Activated CD8-positive, alpha-beta memory T cell treated with anti-CD3 and anti-CD28 coated beads for 1 hour (primary cell): ENCODE results near the gene ZRSR2.
"Not testable (repeated sequence)": the region's sequence is repeated elsewhere in the genome, so short reads cannot be mapped to it uniquely, and the experiment has no call there.

ENCODE experiments used
- DNase-seq, 2 donors: peaks; one replicate each; pipeline ENCODE4 v3.0.0-alpha.2; 2020; ENCODE audit warnings: low read depth in 1 of 2; ENCODE audit errors: extremely low read depth in 1 of 2

The ZRSR2 gene, protein sequence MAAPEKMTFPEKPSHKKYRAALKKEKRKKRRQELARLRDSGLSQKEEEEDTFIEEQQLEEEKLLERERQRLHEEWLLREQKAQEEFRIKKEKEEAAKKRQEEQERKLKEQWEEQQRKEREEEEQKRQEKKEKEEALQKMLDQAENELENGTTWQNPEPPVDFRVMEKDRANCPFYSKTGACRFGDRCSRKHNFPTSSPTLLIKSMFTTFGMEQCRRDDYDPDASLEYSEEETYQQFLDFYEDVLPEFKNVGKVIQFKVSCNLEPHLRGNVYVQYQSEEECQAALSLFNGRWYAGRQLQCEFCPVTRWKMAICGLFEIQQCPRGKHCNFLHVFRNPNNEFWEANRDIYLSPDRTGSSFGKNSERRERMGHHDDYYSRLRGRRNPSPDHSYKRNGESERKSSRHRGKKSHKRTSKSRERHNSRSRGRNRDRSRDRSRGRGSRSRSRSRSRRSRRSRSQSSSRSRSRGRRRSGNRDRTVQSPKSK

GRCh38 chrX:15789979-15790768, at the start of gene ZRSR2:
TSS of gene ZRSR2 (plus strand) at chrX:15790484. CDS start at chrX:15790496, 12 bp downstream.
- DNase-seq, result peak; percentile 71 to 78

DNA sequence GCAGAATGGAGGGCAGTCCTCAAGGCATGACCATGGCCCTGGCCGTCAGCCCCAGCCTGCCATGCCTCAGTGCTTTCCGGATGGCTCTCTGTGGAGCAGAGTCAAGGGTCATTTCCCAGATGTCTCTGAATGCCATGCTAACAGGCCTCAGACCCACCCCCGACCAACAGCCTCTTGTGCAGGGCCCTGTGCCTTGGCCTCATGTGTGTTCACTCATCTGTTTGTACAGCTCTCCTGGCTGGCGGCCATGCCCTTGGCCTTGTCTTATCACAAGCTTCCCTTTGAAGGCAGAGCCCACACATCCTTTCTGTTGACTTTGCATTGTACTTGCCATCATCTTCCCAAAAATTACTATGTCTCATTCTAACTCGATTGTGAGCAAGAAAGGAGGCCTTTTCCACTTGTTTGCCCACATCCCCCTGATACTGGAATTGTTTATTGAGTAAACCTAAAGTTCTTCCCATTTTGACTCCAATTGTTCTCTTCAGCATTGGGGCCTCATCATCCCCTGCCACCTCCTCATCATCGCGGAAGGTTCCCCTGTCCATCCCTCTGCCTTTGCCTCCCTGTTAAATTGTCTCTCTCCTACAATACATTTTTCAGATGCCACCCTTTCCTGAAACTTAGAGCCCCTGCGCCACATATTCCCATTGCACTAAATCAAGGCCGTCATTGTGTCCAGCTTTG, 46.0 kb upstream of the ZRSR2 start:
- no peak for DNase-seq

GRCh38 chrX:15745179-15745578, 45.1 kb upstream of the ZRSR2 start:
- DNase-seq, result no peak

DNA sequence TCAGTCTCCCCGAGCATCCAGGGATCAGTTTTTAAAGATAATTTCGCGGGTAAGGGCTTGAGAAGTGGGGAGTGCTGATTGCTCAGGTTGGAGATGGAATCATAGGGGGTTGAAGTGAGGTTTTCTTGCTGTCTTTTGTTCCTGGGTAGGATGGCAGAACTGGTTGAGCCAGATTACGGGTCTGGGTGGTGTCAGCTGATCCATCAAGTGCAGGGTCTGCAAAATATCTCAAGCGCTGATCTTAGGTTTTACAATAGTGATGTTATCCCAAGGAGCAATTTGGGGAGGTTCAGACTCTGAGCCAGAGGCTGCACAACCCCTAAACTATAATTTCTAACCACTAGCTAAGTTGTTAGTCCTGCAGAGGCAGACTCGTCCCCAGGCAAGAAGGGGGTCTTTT, 43.6 kb upstream of the ZRSR2 start:
- not testable (repeated sequence) for DNase-seq

DNA sequence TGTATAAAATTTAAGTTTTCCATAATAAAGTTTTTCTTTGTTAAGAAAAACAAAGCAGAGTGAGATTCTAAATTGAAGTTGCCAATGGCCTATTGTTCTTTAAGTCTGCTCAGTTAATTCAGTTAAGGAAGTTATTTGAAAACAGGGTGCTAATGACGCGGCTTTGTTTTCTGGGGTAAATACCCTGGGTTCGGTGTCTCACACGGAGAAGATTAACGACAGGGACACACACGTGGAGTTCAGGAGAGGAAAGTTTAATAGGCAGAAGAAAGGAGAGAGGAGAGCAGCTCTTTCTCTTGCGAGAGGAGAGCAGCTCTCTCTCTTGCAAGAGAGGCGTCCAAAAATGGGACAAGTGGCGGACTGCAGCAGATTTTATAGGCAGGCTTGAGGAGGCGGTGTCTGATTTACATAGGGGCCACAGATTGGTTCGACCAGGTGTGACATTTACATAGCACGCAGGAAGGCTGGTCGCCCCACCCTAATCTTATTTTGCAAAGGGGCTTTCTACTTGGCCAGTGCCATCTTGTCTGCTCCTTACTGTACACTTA, 42.6 kb upstream of the ZRSR2 start:
- DNase-seq, result no peak

DNA sequence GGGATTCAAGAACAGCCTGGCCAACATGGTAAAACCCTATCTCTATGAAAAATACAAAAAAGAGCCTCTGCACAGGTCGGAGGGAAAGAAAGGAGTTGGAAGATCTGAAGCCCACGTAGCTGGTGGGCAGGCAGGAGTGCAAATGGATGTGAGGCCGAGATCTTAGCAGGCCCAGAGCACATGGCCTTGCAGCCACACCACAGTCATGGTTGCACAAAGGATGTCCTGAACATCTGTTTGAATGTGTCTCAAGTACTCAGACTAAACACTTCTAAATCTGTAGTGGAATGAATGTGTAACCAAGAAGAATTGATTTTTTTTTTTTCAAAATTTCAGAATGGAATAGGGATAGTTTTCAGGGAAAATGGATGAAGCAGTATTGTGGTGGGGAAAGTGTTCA, 41.4 kb upstream of the ZRSR2 start:
- DNase-seq, result no peak

- no peak for DNase-seq
Measured at GRCh38 chrX:15749642-15750610, 40.4 kb upstream of the ZRSR2 start.

DNA sequence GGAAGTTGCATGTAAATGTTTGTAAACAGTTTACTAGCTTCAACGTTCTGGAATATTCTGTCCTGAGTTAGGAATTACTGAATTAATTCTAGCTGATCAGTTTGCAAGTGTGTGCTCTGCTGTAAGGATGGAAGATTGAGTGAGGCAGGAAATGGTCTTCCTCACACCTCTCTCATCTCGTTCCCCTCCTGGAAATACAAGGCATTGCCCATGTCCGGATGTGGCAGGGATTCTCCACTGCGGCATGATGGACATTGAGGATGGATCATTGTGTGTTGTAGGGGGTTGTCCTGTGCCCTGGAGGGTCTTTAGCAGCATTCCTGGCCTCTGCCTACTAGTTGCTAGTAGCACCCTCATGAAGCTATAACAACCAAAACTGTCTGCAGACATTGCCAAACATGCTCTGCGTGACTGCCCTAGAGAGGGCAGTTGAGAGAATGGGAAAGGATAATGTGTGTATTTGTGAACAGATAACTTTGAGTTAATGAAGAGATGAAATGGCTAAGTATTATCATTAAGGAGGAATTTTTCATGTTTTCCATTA, 39.6 kb upstream of the ZRSR2 start:
- no peak for DNase-seq

- no peak for DNase-seq
Measured at GRCh38 chrX:15751155-15751819, 39.0 kb upstream of the ZRSR2 start.

- no peak for DNase-seq
Measured at GRCh38 chrX:15755091-15755490, 35.2 kb upstream of the ZRSR2 start.

DNA sequence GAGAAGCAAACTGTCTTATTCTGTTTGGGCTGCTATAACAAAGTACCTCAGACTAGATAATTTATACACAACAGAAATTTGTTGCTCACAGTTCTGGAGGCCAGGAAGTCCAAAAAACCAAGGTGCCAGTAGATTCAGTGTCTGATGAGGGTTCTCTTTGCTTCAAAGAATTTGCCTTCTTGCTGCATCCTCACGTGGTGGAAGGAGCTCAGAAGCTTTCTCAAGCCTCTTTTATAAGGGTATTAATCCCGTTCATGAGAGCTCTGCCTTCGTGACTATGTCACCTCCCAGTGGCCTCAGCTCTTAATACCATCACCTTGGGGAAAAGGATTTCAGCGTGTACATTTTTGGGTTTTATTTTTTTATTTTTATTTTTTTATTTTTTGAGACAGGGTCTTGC, 32.1 kb upstream of the ZRSR2 start:
- no peak for DNase-seq

DNA sequence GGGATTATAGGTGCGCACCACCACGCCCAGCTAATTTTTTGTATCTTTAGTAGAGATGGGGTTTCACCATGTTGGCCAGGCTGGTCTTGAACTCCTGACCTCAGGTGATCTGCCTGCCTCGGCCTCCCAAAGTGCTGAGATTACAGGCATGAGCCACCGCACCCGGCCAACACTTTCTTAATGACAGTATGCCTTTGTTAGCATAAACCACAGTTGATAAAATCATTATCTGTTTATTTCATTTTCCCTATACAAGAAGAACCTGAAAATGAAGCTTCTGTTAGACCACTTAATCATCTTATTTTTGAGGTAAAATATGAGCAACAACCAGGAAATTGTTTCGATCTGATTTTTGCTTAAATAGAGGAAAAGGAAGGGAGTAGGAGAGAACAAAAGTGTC, 30.4 kb upstream of the ZRSR2 start:
- DNase-seq, result not testable (repeated sequence)

DNA sequence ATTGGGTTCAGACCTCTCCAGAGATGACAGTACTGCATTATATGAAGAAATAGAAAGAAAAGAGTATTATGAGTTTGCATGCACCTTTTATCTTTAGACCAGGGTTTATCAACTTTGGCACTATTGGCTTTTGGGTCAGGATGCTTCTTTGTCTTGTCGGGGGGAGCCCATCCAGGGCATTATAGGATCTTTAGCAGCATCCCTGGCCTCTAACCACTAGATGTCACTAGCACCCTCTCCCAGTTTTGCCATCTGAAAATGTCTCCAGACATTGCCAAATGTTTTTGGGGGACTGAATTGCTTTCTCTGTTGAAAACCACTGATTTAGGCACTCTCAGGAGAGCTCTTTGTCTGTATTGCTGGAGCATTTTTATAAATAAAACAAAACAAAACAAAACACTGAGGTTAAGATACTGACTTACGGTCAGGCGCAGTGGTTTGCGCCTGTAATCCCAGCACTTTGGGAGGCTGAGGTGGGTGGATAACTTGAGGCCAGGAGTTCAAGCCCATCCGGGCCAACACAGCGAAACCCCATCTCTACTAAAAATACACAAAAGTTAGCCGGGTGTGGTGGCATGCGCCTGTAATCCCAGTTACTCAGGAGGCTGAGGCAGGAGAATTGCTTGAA, 28.6 kb upstream of the ZRSR2 start:
- DNase-seq, result no peak

DNA sequence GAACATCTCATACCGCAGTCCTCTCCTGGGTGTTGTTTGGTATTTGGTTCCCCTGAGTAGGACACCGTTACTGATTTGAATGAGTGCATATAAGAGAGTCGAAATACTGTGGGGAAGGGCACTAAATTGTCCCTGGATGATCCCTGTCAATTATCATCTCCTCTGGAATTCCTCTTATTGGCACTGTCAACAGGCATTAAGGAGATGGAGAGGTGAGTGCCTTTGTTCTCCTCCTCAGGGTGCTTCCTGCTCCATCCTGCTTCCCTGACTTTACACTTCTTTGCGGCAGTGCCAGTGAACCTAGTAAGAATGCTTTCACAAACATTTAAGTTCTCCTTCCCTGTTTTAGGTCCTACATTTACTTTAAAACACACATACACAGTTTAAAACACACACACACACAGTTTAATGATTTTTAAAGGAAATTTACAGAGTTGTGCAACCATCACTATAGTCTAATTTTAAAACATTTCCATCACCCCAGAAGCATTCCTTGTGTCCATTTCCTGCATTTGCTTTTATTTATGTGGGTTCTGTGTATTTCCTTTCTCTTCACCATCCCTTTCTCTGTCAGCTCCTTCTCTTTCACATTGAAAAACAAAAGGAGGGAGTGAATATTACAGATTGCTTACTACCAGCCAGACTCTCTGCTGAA, 20.9 kb upstream of the ZRSR2 start:
- no peak for DNase-seq

- DNase-seq, result no peak
Measured at GRCh38 chrX:15781961-15782699, 8.2 kb upstream of the ZRSR2 start.

GRCh38 chrX:15785176-15785750, 5.0 kb upstream of the ZRSR2 start:
- DNase-seq, result no peak

GRCh38 chrX:15786915-15787314, 3.4 kb upstream of the ZRSR2 start:
- DNase-seq, result no peak
